ENCODE results near the gene CYP39A1.
A peak's percentile ranks its signal among the peaks of the same experiment; 100 is the strongest.

The CYP39A1 gene

GRCh38 chr6:46652603-46653438 is at the start of gene CYP39A1, which contains the start of gene SLC25A27:
TSS of gene CYP39A1 (minus strand) at chr6:46652818. CDS start at chr6:46652582, 236 bp downstream.
TSS of gene SLC25A27 (plus strand) at chr6:46652975. CDS start at chr6:46653193, 218 bp downstream.
- H3K4me1 ChIP-seq (ENCODE audit: insufficient read depth, low read length, severe bottlenecking) = peaks cover 39% of the 10 kb centered on the region
- H3K4me2 ChIP-seq (ENCODE audit: low read length) = peak within 1 kb of the TSS; percentile 97
- no peaks in the 10 kb centered on the region for H4K20me1 ChIP-seq (ENCODE audit: insufficient read depth, low read length)
- H3K27ac ChIP-seq (ENCODE audit: low read depth, low read length, poor library complexity, severe bottlenecking) = peak within 1 kb of the TSS; percentile 93
- H3K9me2 ChIP-seq (ENCODE audit: low read depth, low read length) = no peaks in the 10 kb centered on the region
- no peaks in the 10 kb centered on the region for H3K9me3 ChIP-seq (ENCODE audit: low read length)
- peak within 1 kb of the TSS; percentile 91 for H3K4me3 ChIP-seq (ENCODE audit: low read depth, low read length, poor library complexity, severe bottlenecking)
- no peak within 1 kb of the TSS for H2AFZ ChIP-seq (ENCODE audit: low read length)
- H3F3A ChIP-seq (ENCODE audit: insufficient read depth, low read length) = no peaks in the 10 kb centered on the region
- peaks cover 19% of the 10 kb centered on the region for H3K36me3 ChIP-seq (ENCODE audit: insufficient read depth, low read length)
- TF ChIP-seq CTCF (IDR thresholded peaks at IDR 0.05; ENCODE audit: low read length) (no peak), EZH2 (IDR thresholded peaks at IDR 0.05; ENCODE audit: borderline replicate concordance, low read length) (no peak)
- H3K9ac ChIP-seq (ENCODE audit: low read length) = peak within 1 kb of the TSS; percentile 89
- H3K79me2 ChIP-seq (ENCODE audit: insufficient read depth, low read length) = peaks cover 64% of the 10 kb centered on the region
- no peaks in the 10 kb centered on the region for H3K27me3 ChIP-seq (ENCODE audit: insufficient read depth, low read length)

GRCh38 chr6:46699970-46700369 is 47.4 kb upstream of the CYP39A1 start:
- Histone ChIP-seq H3K27ac (ENCODE audit: low read depth, low read length, poor library complexity, severe bottlenecking) (no peak overlapping the region), H3K9me2 (ENCODE audit: low read depth, low read length) (no peaks in the 10 kb centered on the region), H3K4me3 (ENCODE audit: low read depth, low read length, poor library complexity, severe bottlenecking) (no peak overlapping the region), H3K4me1 (ENCODE audit: insufficient read depth, low read length, severe bottlenecking) (no peaks in the 10 kb centered on the region), H3K4me2 (ENCODE audit: low read length) (no peak overlapping the region), H4K20me1 (ENCODE audit: insufficient read depth, low read length) (no peaks in the 10 kb centered on the region), H3K36me3 (ENCODE audit: insufficient read depth, low read length) (no peaks in the 10 kb centered on the region), H3F3A (ENCODE audit: insufficient read depth, low read length) (no peaks in the 10 kb centered on the region; the same call in 1 of the 2 replicates), H3K9ac (ENCODE audit: low read length) (no peak overlapping the region), H2AFZ (ENCODE audit: low read length) (no peak overlapping the region), H3K9me3 (ENCODE audit: low read length) (no peaks in the 10 kb centered on the region), H3K27me3 (ENCODE audit: insufficient read depth, low read length) (no peaks in the 10 kb centered on the region), H3K79me2 (ENCODE audit: insufficient read depth, low read length) (no peaks in the 10 kb centered on the region)
- TF ChIP-seq CTCF (IDR thresholded peaks at IDR 0.05; ENCODE audit: low read length) = no peak
- no peak for TF ChIP-seq EZH2 (IDR thresholded peaks at IDR 0.05; ENCODE audit: borderline replicate concordance, low read length)

- H3K27ac ChIP-seq (ENCODE audit: low read depth, low read length, poor library complexity, severe bottlenecking) = no peak overlapping the region
- H3K27me3 ChIP-seq (ENCODE audit: insufficient read depth, low read length) = no peaks in the 10 kb centered on the region
- no peaks in the 10 kb centered on the region for H3F3A ChIP-seq (ENCODE audit: insufficient read depth, low read length)
- no peak overlapping the region for H2AFZ ChIP-seq (ENCODE audit: low read length)
- no peak overlapping the region for H3K4me3 ChIP-seq (ENCODE audit: low read depth, low read length, poor library complexity, severe bottlenecking)
- TF ChIP-seq CTCF (IDR thresholded peaks at IDR 0.05; ENCODE audit: low read length) = no peak
- TF ChIP-seq EZH2 (IDR thresholded peaks at IDR 0.05; ENCODE audit: borderline replicate concordance, low read length) = no peak
- H3K36me3 ChIP-seq (ENCODE audit: insufficient read depth, low read length) = no peaks in the 10 kb centered on the region
- no peak overlapping the region for H3K4me2 ChIP-seq (ENCODE audit: low read length)
- no peak overlapping the region for H3K9ac ChIP-seq (ENCODE audit: low read length)
- H4K20me1 ChIP-seq (ENCODE audit: insufficient read depth, low read length) = no peaks in the 10 kb centered on the region
- no peaks in the 10 kb centered on the region for H3K4me1 ChIP-seq (ENCODE audit: insufficient read depth, low read length, severe bottlenecking)
- H3K79me2 ChIP-seq (ENCODE audit: insufficient read depth, low read length) = no peaks in the 10 kb centered on the region
- no peaks in the 10 kb centered on the region for H3K9me2 ChIP-seq (ENCODE audit: low read depth, low read length)
- no peaks in the 10 kb centered on the region for H3K9me3 ChIP-seq (ENCODE audit: low read length)
These were observed 38.4 kb upstream of the CYP39A1 start for GRCh38 chr6:46690911-46691451.

Data from OCI-LY1 (cell line).